Dedifferentiated amniotic fluid mesenchymal stem cell (primary cell): ENCODE data around the gene TMEM184A.

ENCODE experiments used
- DNase-seq: peaks from one replicate; pipeline ENCODE4 v3.0.0-alpha.2; 2016; ENCODE audit errors: extremely low spot score

TMEM184A gene

DNA sequence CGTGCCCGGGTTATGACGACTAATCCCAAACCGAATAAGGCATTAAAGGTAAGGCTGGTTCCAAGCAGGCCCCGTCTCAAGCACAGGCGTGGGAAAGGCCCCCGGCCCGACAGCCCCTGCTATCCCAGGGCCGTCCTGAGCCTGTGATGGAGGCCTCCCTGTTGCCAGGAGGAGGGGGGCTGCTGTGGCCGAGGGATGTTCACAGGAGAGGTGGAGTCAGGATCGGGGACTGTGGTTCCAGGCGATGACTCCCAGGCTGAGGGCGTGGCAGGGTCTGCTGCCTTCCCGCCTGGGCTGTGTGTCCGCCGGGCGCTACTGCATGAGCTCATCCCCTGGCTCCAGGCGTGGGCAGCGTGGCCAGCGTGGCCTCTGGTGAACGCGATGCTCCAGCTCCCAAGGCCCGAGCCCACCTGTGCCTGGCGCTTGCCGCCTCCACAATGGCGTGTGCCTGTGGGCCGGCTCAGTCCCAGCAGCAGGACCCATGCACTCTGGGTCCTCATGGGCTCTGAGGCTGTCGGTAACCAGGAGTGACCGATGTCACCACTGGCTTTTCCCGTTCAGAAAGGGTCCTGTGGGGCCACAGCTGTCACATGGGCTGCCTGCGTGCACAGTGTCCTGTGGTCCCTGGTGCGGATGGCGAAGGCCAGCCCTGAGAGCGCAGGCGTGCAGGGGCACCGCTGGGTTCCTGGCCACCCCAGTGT, 16.7 kb downstream of the TMEM184A start:
- no peak for DNase-seq

DNA sequence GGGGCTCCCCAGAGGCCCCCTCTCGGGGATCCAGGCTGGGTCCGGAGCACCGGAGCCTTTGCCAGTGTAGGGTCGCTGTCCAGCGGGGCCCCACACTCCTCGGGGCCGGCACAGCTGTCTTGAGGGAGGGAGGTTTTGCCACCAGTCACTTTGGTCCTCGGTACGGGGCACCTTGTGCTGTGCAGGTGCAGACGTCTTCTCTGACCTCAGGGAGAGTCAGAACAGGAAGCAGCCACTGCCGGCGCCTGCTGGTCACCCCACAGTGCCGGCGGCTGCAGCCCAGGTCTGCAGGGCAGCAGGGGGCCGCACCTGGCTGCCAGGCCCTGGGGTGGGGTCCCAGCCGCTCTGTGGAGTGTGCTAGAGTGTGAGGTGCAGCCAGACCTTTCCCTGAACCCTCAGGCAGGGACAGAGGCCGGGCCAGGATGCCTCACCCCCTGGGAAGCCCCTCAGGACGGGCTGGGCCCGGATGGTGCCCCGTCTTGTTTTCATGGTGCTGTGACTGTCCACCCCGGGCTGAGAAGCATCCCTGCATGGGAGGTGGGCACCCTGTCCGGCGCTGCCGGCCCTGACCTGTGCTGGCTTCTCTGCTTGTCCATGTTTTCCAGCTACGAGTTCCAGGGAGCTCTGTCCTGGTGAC, 17.3 kb downstream of the TMEM184A start:
- no peak for DNase-seq

DNA sequence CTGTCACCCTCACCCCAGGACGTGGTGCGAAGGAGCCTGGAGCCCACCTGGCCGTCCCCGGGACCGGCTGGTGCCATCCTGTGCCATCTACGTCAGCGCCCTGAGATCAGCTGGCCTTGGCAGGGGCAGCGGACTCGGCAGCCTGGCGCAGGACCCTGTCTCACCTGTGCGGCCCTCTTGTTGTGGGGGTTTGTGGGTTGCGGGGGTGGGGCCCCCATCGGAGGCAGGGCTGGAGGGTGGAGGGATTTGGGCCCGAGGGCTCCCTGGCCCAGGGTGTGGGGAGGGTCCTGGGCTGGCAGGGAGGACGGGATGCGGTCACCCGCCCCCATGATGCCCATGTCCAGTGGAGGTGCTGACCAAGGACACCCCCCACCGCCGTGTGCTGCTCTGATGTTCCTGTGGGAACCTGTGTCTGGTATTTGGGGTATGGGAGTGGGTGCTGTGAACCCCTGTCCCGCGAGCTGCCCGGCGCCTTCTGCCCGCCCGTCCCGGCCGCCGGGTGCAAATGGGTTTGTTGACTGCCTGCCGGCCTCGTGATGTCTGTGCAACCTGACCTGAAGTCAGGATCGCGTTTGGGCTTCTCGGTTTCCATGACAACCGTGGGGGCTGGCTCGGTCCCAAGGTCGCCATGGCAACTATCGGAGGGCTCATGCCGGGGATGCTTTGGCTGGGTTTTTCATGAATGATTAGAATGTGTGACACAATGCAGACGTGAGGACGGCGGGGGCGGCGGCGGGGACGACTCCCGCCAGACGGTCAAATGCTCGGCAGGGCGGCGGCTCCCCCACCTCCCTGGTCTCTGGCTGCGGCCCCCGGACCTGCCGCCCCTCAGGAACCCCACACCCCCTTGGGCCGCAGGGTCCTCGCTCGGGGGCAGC, 18.2 kb downstream of the TMEM184A start:
- peak; percentile 85 for DNase-seq

DNA sequence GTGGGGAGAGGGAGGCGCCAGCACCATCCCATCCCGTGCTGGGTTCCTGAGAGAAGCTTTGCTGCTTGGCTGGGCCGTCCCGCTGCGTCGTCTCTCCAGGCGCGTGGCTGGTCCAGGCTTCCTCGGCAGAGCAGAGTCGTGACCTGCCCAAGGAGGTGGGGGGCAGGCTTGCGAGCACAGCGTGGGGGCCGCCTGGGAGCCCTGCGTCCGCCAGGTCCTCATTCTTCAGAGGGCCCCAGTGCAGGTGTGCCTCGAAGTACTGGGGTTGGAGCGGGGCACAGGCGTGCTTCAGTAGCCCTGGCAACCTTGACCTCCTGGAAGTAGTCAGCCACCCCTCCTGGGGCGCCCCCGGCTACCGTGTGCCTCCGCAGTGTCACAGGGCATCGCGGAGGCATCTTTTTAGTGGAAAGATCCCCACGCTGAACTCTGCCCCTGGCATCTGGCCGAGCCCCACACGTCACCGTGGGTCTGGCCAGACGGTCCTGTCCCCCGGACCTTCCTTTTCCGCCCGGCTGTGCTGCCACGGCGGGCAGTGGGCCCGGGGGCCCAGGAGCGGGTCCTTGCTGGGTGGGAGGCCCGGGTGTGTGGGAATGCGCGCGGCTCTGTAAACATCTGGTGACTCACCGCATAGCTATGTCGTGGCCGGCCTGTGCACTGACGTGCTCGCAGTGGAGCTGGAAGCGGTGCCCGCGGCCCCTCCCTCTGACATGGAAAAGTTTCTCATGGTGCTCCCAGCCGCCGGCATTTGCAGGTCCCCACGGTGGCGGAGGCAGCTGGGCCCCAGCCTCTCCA, 19.1 kb downstream of the TMEM184A start:
- DNase-seq, result peak; percentile 98

DNA sequence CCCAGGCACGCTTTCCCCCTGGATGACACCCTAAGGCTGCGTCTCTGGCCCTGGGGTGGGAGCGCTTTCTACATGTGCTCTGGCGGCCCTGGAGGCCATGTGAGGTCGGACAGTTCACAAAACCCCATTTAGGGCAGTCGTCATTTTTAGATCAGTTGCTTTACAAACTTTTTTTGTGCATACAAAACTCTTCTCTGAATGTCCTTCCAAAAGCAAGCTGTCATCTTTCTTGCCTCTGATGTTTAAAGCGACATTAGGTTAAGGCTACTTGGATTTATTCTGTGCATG, 19.6 kb downstream of the TMEM184A start:
- DNase-seq, result no peak

DNA sequence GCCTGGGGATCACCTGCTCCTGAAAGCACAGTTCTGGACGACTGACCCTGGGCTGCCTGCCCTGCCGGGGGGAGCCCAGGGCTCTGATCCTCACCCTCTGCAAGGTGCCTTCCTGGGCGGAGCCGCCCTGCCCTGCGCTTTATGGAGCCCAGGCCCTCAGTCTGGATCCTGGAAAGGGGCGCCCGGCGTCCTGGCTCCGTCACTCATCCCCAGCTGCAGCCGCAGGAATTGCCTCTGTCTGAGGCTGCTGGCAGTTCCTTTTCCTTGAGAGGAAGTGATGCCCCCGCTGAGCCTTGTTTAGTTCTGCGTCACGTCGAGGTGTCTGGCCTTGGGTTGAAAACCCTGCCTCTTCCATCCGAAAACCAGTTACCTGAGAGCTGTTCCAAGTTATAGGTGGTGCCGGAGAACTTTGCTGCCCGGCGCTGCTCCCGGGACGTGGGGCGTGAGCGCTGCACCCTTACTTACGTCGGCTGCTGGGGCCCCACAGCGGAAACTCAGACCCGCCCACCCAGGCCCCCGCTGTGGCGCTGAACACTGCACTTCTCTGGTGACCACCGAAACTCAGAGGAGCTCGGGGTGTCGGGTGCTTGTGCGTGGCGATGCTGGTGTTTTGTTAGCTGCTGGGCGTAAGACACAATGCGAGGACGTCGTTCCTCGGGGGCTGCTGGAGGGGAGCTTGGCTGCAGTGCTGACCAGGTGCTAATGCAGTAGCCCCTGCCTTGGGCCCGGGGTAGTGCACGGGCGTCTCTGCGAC, 20.1 kb downstream of the TMEM184A start:
- no peak for DNase-seq

DNA sequence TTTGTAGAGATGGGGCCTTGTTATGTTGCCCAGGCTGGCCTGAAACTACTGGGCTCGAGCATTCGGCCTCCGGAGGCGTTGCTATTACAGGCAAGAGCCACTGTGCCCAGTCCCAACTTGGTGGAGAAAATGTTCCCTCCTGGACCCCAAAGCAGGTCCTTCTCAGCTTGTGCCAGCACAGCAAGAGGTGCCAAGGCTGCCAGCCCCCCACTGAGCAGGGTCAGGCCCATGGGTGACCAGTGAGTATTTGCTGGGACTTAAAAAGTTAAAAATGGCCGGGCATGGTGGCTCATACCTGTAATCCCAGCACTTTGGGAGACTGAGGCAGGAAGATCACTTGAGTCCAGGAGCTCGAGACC, 20.9 kb downstream of the TMEM184A start:
- no peak for DNase-seq

DNA sequence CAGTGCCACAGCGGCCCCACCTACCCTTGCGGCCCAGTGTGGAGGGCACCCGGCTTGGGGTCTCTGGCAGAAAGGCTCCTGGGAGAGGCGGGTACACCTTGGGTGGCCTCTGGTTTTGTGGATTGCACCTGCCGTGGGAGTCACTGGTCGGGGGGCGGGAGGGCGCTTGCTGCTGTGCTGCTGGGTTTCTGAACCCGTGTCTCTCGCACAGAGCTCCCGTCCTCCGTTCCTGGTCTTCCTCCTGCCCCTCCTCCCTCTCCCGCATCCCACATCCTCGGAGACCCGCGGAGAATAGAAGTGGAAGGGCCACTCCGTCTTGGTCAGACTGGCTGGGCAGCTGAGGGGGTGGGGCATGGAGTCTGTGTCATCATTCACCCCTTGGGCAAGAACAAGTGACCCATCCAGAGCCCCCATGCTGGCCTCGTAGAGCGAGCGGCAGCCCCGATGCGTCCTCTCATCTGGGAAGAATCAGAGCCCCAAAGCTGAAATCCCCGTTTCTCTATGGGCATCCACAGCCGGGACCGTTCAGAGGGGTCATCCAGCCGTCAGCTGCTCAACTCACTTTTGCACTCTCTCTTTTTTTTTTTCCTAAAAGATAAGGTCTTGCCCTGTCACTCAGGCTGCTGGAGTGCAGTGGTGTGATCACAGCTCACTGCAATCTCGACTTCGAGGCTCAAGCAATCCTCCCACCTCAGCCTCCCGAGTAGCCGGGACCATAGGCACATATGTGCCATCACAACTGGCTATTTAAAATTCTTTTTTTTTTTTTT, 21.5 kb downstream of the TMEM184A start:
- no peak for DNase-seq

DNA sequence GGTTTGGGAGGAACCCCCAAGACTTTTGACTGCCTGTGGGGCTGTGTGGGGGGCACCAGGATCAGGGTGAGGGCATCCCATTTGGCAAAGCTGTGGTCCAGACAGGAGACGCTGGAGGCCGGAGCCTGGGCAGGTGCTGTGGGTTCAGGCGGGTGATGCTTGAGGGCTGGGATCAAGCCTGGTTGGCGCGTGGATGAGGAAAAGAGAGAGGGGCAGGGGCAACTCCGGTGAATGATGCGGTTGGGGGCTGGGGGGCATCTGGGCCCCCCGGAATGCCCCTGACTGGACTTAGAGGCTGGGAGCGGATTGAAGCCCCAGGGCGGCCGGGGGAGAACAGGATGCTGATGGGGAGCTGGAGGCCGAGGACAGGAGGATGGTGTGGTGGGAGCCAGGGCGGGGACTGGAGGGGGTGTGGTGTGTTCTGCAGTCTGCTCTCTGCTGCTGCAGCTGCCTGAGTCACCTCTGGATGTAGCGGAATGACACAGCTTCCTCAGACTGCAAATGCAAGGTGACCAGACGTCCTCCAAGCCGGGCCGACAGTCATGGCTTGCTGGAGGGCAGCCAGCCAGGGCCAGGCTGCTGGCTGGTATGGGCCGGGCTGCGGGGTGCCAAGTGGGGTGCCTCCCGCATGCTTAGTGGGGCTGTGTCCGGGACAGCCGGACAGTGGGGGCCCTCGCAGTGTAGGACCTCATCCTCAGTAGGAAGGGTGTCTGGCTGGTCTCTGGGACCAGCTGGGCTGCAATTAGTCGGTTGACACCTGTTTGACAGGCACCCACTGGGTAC, 22.3 kb downstream of the TMEM184A start:
- peak; percentile 63 for DNase-seq

DNA sequence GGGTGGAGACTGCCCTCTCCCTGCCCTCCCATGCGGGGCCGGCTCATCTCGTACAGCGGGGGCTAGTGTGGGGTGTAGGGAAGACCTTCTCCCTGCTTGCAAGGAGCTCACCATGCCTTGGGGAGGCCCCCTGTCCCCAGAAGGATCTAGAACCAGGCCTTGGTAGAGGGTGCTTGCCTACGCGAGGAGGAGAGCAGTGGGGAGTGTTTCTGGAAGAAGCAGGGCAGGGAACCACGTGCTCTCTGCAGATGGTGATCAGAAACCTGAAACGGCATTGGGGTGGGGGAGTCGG, 22.8 kb downstream of the TMEM184A start:
- no peak for DNase-seq

DNA sequence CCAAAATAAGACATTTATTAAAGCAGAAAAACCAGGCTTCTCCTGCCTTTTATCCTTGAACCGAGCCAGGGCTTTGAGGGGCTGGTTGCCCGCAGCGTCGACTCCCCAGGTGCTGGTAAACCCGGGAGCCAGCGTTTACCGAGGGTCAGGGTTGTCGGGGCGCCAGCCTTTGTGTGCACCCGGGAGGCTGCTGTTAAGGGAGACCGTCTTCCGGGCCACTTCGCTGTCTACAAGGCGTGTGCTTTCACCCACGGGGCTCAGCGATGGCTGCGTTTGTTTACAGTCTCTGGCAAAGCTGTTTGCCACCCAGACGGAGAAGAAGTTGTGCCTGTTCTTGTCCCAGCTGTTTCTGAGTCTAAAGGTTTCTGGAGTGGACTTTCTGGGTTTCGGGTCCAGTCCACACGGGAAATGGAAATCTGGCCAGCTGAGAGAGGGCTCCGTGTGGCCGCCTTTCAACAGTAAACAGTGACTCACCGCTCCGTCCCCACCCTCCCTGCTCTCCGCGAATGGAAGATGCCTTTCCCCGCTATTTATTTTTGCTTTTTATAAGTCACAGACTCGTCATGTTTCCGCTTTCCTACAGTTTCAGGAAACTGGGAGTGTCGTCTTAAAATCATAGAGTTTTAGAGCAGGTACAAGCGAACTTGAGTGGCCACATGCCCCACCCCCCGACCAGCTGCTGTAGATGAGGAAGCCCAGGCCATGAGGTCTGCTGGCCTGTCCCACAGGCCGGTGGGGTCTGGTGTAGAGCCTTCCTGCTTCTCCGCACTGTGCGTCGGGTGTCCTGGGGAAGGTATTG, 23.4 kb downstream of the TMEM184A start:
- DNase-seq, result peak; percentile 79

DNA sequence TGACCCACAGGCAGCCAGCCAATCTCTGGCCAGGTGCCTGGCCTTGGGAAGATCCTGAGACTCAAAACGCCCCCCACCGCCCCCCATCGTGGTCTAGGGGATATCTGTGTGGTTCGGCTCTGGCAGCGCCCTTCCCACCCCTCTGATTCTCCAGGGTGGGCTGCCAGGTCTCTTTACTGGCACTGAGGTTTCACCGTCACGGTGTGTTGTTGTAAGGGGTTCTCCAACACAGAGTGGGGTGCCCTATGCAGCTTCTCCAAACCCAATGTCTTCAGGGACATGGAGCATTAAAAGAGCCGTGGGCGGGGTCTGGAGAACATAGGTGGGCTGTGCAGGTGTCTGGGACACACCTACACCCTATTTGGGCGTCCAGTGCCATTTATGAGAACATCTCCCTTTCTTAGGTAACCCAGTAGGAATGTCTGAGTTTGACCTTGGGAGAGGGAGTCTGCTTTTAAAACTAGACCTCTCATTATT, 24.0 kb downstream of the TMEM184A start:
- no peak for DNase-seq

DNA sequence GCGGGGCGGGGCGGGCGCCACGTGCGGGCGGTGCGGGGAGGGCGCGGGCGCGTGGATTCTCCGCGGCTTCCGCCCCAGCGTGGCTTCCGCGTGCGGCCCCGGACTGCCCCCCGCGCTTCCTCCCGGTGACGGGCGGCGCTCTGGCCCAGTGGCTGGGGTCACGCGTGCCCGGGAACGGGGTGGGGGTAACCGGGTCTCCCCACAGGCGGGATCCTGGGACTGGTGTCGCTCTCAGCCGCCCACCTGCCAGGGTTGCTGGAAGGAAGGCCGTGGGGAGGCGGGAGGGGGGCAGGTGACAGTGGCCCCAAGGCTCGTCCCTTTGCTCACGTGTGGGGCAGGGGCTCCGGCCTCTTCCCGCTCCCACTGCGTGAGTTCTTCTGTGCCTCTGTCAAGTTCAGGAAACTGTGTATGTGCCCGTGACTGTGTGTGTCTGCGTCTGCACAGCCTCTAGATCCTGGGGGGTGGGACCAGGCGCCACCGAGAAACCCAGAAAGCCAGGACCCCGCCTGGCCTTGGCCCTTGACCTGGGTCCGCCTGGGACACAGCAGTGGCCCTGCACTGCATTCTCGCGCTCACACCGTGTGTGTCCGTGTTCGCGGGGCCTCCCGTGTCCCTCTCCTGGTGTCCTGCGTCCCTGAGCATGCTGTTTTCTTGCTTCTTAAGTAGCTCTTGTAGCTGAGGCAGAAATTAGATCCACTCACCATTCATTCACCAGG, 24.6 kb downstream of the TMEM184A start:
- no peak for DNase-seq

DNA sequence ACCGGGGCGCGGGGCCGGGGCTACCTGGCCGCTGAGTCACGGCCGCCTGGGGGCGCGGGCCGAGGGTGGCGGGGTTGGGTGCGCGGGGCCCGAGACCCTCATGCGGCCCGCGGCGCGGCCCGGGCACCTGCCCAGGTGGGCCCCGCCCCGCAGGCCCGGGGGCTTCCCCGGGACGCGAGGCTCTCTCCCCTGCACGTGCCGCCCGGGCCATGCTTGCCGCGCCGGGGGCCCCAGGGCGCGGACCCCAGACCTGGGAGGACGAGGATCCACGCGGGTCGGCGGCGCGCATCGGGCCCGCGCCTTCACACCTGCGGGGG, 25.1 kb downstream of the TMEM184A start:
- no peak for DNase-seq

DNA sequence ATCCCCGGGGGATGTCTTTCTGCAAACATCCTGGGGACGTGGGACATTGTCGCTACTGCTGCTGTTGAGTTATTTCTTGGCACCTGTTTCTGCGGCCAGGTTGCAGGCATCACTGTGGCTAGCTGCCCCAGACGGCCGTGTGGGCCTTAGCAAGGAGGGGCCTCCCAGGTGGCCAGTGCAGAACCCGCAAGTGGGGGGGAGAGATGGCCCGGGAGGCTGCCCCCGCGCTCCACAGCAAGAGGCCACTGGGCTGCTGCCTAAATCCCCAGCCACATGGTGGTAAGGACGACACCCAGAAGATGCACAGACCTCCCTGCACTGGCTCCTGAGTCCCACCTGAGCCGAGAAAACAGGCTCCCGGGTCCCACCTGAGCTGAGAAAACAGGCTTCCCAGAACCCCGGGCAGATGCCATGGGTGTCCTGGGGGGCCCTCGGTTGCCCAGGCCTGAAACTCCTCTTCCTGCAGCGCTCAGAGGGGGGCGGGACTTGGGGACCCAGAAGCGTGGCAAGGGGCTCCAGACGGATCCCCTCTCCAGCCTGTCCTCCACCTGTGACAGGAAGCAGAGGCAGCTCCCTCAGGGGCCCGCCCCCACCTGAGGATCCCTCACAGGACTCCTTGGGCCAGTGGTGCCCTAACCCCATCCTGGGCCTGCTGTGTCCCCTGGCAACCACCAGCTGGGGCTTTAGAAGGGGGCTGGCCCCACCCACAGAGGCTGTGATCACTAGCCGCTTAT, 26.5 kb downstream of the TMEM184A start:
- no peak for DNase-seq

DNA sequence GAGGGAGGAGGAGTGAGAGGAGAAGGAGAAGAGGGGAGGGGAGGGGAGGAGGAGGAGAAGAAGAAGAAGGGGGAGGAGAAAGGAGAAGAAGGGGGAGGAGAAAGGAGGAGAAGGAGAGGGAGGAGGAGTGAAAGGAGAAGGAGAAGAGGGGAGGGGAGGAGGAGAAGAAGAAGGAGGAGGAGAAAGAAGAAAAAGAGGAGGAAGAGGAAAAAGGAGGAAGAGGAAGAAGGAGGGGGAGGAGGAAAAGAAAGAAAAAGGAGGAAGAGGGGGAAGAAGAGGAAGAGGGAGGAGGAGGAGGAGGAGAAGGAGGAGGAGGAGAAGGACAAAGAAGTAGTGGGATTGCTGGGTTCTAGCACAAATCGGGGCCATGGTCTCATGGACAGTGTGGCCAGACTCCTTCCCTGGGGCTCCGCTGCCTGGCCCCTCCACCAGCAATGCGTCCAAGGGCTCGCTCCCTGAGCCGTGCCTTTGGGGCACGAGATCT, 29.7 kb downstream of the TMEM184A start:
- no peak for DNase-seq

DNA sequence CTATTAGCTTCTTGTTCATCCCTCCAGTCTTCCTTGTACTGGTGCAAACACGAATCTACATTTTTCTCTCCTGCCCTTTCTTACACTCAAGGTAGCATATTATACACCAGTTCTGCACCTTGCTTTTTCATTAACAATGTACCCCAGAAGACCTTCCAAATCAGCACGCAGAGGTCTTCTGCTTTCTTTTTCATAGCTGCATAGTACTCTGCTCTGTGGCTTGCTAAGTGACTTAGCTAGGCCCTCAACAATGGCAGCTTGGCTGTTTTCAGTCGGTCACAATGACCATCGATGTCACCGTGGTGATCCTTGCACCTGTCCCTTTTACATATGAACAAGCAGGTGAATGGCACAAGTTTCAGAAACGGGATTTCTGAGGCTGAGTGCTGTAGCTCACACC, 30.6 kb downstream of the TMEM184A start:
- DNase-seq, result no peak

DNA sequence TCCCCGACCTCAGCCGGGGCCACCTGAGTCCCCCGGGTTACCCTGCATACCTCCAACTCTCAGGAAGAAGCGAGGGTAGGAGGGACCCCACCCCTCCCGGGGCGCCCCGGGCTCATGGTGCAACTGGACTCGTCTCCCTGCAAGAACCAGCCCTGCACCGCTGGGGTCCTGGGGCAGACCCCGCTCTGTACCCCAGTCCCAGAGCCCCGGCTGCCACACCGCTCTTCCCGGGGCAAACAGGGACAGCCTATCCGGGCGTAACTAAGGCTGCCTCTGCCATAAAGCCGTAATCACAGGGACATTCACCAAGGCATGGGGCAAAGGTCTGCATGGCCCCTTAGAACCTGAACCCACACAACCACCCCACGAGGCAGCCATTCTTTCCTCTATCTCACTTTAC, 32.2 kb downstream of the TMEM184A start:
- DNase-seq, result no peak
